Astrocyte of the cerebellum (primary cell): ENCODE results near the gene FAF1.

ENCODE experiments used
- DNase-seq: peaks from one replicate; pipeline ENCODE4 v3.0.0-alpha.2; 2011; ENCODE audit warnings: low read depth
- H3K4me3 ChIP-seq: 2 replicates; pipeline ENCODE4 v1.5.1; 2011; ENCODE audit warnings: mild to moderate bottlenecking, low read depth, low read length, moderate library complexity
- CTCF ChIP-seq: IDR thresholded peaks from 2 replicates; pipeline ENCODE4 v1.5.1; 2012; ENCODE audit warnings: low read length, low read depth, moderate library complexity, mild to moderate bottlenecking; ENCODE audit errors: missing control alignments
- in situ Hi-C: cut with HindIII; loops from 2 replicates; pipeline ENCODE4 v1.10.0; 2017; ENCODE audit warnings: low sequenced_read_pairs

Gene FAF1

GRCh38 chr1:50420689-50421365, 539.2 kb downstream of the FAF1 start:
- no peak for DNase-seq
- in situ Hi-C loops: no loop called here
- TF ChIP-seq CTCF: no peak
- no peak overlapping the region for H3K4me3 ChIP-seq

- in situ Hi-C loops: no loop called here
- DNase-seq: no peak
- TF ChIP-seq CTCF: no peak
Measured at GRCh38 chr1:50419907-50420677, 540.0 kb downstream of the FAF1 start.

GRCh38 chr1:50419192-50419906, 540.7 kb downstream of the FAF1 start:
- DNase-seq: no peak
- no peak overlapping the region for H3K4me3 ChIP-seq
- in situ Hi-C loops: no loop called here
- no peak for TF ChIP-seq CTCF

More at GRCh38 chr1:50419907-50420677, 540.0 kb downstream of the FAF1 start:
- no peak overlapping the region for H3K4me3 ChIP-seq

DNA sequence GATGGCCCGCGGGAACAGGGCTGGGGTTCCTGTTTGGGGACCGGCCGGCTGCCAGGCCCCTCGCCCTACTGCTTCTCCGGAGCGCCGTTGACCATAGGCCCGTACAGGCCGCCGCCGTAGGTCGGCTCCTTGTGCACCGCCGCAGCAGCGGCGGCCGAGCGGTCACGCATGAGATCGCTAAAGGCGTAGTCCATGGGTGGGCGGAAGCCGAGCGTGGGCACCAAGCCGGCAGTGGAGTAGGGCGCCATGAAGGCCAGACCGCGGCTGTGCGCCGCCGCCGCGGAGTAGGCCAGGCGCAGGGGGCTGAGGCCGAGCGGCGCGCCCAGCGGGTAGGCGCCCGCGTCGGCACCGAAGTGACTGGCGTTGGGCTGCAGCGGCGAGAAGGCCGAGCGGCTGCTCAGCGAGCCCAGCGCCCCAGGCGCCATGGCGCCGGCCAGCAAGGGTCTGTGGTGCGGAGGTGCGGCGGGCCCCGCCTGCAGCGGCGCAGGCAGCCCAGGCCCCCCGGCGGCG, 541.4 kb downstream of the FAF1 start:
- in situ Hi-C loops: no loop called here
- peak overlapping the region; percentile 16 for H3K4me3 ChIP-seq
- no peak for DNase-seq
- no peak for TF ChIP-seq CTCF

- in situ Hi-C loops: no loop called here
- TF ChIP-seq CTCF: no peak
- no peak for DNase-seq
- no peak overlapping the region for H3K4me3 ChIP-seq
Measured at GRCh38 chr1:50417946-50418599, 542.0 kb downstream of the FAF1 start.

- no peak overlapping the region for H3K4me3 ChIP-seq
- TF ChIP-seq CTCF: no peak
- in situ Hi-C loops: no loop called here
- DNase-seq: no peak
Measured at GRCh38 chr1:50417507-50417906, 542.6 kb downstream of the FAF1 start.
